DMS114 treated with DMSO at 0.1 percent for 48 hours (cell line): ENCODE results near the gene REXO2.

Experiments used
- DNase-seq: peaks from one replicate; lab custom pipeline; 2025; ENCODE audit not compliant: unreplicated experiment; lab: John Stamatoyannopoulos, UW

The REXO2 gene

GRCh38 chr11:114440121-114440860 is 1.0 kb downstream of the REXO2 start:
- DNase-seq = no peak

- no peak for DNase-seq
These were observed 1.9 kb downstream of the REXO2 start for GRCh38 chr11:114440971-114441763.

- no peak for DNase-seq
These were observed 2.7 kb downstream of the REXO2 start for GRCh38 chr11:114441921-114442320.

GRCh38 chr11:114442536-114442935 is 3.3 kb downstream of the REXO2 start:
- no peak for DNase-seq

GRCh38 chr11:114447444-114447843 is 8.2 kb downstream of the REXO2 start:
- no peak for DNase-seq

- DNase-seq = no peak
These were observed 8.6 kb downstream of the REXO2 start for GRCh38 chr11:114447892-114448291.

- DNase-seq = no peak
These were observed 9.6 kb downstream of the REXO2 start for GRCh38 chr11:114448749-114449482.

- no peak for DNase-seq
These were observed 10.6 kb downstream of the REXO2 start for GRCh38 chr11:114449845-114450244.

- no peak for DNase-seq
These were observed 13.1 kb downstream of the REXO2 start for GRCh38 chr11:114452399-114452798.

GRCh38 chr11:114463999-114464398 is 24.7 kb downstream of the REXO2 start:
- DNase-seq = no peak

GRCh38 chr11:114466742-114467141 is 27.5 kb downstream of the REXO2 start:
- DNase-seq = no peak

- no peak for DNase-seq
These were observed 33.4 kb downstream of the REXO2 start for GRCh38 chr11:114472661-114473060.

- no peak for DNase-seq
These were observed 38.7 kb downstream of the REXO2 start for GRCh38 chr11:114478001-114478410.

GRCh38 chr11:114478768-114479167 is 39.5 kb downstream of the REXO2 start:
- no peak for DNase-seq

- DNase-seq = no peak
These were observed 40.1 kb downstream of the REXO2 start for GRCh38 chr11:114479331-114479730.

GRCh38 chr11:114482114-114482513 is 42.8 kb downstream of the REXO2 start:
- DNase-seq = no peak

GRCh38 chr11:114483929-114484328 is 44.7 kb downstream of the REXO2 start:
- DNase-seq = no peak

GRCh38 chr11:114496915-114497314 is 57.6 kb downstream of the REXO2 start:
- DNase-seq = no peak

GRCh38 chr11:114499756-114500155 is 60.5 kb downstream of the REXO2 start:
- DNase-seq = no peak
